Adipocyte (in vitro differentiated cells): ENCODE data around the gene KCNMB4.

Experiments
- DNase-seq: peaks from one replicate; pipeline ENCODE4 v3.0.0-alpha.2; 2015; ENCODE audit warnings: low read depth
- H3K27me3 ChIP-seq: replicated peaks from 2 replicates; pipeline ENCODE4 v1.7.0; 2013; ENCODE audit warnings: mild to moderate bottlenecking, low read length, moderate library complexity; ENCODE audit not compliant: control insufficient read depth, insufficient read depth
- H3K36me3 ChIP-seq: 2 replicates; pipeline ENCODE4 v1.7.0; 2013; ENCODE audit warnings: low read length, mild to moderate bottlenecking, moderate library complexity; ENCODE audit not compliant: control insufficient read depth, insufficient read depth, severe bottlenecking
- H3K4me1 ChIP-seq: 2 replicates; pipeline ENCODE4 v1.7.0; 2013; ENCODE audit warnings: mild to moderate bottlenecking, low read length, moderate library complexity; ENCODE audit not compliant: control insufficient read depth, insufficient read depth
- H3K4me3 ChIP-seq: 2 replicates; pipeline ENCODE4 v1.7.0; 2013; ENCODE audit warnings: mild to moderate bottlenecking, low read length, moderate library complexity
- H3K9ac ChIP-seq: 2 replicates; pipeline ENCODE4 v1.7.0; 2013; ENCODE audit warnings: mild to moderate bottlenecking, low read length, moderate library complexity
- H3K9me3 ChIP-seq: 2 replicates; pipeline ENCODE4 v1.7.0; 2013; ENCODE audit warnings: mild to moderate bottlenecking, low read length, moderate library complexity; ENCODE audit not compliant: control insufficient read depth

KCNMB4 gene

DNA sequence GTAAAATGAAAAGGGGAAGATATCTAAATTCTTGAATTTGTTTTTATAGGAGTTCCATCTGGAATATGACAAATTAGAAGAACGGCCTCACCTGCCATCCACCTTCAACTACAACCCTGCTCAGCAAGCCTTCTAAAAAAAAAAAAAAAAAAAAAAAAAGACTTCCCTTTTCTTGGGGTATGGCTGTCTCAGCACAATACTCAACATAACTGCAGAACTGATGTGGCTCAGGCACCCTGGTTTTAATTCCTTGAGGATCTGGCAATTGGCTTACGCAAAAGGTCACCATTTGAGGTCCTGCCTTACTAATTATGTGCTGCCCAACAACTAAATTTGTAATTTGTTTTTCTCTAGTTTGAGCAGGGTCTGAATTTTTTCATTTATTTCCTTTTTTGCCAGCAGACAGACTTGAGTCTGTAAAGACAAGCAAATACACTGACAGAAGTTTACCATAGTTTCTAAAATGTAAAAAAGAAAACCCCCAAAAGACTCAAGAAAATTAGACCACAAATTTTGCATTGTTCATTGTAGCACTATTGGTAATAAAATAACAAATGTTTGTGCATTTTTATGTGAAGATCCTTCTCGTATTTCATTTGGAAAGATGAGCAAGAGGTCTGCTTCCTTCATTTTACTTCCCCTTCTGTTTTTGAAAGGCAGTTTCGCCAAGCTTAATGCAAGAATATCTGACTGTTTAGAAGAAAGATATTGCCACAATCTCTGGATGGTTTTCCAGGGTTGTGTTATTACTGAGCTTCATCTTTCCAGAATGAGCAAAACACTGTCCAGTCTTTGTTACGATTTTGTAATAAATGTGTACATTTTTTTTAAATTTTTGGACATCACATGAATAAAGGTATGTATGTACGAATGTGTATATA is 12.1 kb upstream of the KCNMB4 start:
- Histone ChIP-seq H3K9ac (no peak overlapping the region), H3K36me3 (peaks cover 48% of the 10 kb centered on the region), H3K9me3 (no peaks in the 10 kb centered on the region), H3K4me1 (peaks cover 13% of the 10 kb centered on the region), H3K27me3 (no peaks in the 10 kb centered on the region), H3K4me3 (no peak overlapping the region)
- DNase-seq: no peak

DNA sequence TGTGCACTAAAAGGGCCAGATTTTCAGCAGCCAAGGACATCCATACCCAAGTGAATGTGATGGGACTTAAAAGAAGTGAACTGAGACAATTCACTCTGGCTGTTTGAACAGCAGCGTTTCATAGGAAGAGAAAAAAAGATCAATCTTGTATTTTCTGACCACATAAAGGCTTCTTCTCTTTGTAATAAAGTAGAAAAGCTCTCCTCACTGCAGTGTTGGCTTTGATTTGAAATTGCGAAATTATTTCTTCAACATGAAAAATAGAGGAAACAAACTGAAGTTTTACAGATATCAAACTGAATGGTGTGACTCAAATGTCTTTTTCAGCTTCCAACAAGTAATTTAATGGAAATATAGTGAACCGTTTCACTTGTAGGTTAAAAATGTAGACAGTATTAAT is 11.3 kb upstream of the KCNMB4 start:
- peaks cover 44% of the 10 kb centered on the region for H3K36me3 ChIP-seq
- H3K27me3 ChIP-seq: no peaks in the 10 kb centered on the region
- H3K4me1 ChIP-seq: peaks cover 13% of the 10 kb centered on the region
- no peak overlapping the region for H3K4me3 ChIP-seq
- H3K9me3 ChIP-seq: no peaks in the 10 kb centered on the region
- peak; percentile 52 for DNase-seq
- no peak overlapping the region for H3K9ac ChIP-seq

DNA sequence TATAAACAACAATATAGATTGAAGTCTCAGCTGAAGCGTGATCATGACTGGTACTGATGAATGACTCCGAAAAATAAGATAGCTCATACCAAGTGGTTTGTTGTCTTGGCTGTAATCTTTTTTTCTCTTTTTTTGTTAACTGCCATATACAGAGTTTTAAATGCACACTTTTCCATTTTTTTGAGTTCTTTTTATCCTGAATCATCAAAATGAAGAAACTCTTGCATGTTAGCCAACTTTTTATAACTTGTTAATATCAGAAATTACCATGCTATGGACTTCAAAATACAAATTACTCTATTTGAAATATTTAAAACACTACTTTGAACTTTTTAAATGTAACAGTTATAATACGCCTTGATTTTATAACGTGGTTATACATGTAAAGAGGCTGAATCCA is 10.1 kb upstream of the KCNMB4 start:
- no peaks in the 10 kb centered on the region for H3K9me3 ChIP-seq
- peaks cover 41% of the 10 kb centered on the region for H3K36me3 ChIP-seq
- H3K4me1 ChIP-seq: peaks cover 13% of the 10 kb centered on the region
- no peak overlapping the region for H3K4me3 ChIP-seq
- H3K9ac ChIP-seq: no peak overlapping the region
- DNase-seq: no peak
- no peaks in the 10 kb centered on the region for H3K27me3 ChIP-seq

DNA sequence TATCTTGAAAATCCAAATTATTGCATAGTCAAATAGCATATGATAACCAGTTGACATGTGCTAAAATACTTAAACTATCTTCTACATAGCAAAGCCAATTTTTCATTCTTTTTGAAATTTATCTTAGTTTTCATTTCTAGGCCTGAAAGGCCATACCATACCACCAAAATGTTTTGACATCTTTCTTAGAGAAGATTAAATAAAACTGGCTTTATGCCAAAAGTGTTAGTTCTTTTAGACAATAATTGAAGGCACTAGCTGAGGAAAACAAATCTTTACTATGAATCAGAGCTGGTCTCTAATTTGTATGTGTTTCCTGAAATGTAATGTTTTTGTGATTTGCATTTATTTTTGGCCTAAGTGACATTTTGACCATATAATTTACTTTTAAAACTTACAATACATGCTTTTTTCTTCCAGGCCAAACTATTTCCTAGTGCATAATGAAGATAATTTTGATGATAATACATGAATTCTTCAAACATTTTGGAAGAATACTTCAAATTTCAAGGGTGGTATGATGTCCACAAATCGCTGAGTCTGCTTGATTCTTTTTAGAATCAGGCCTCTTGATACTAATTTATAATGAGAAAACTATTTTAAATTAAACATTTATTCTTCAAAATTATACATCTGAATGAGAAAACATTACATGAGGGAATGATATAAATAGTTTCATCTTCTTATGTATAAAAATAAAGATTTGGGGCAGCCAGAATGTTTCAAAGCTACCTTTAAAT is 6.5 kb upstream of the KCNMB4 start:
- Histone ChIP-seq H3K36me3 (peaks cover 21% of the 10 kb centered on the region), H3K9ac (no peak overlapping the region), H3K4me3 (no peak overlapping the region), H3K27me3 (peaks cover 4% of the 10 kb centered on the region), H3K4me1 (peaks cover 8% of the 10 kb centered on the region), H3K9me3 (no peaks in the 10 kb centered on the region)
- DNase-seq: peak; percentile 26

DNA sequence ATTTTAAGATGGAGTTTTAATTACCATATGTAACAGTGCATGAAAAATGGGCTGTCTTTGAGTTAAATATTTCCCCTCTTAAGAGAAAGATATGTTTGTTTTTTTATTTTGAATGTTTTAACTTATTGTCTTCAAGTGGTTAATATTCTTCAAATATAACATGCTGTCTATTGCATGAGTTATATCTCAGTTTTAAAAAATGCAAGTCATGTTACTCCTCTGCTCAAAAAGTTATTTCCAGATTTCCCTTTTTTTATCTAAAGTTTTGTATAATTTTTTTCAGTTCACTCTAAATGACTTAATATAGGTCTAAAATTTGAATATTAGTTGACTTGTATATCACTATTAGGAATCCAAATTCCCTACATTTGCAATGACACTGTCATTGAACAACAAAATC is 5.9 kb upstream of the KCNMB4 start:
- no peak overlapping the region for H3K9ac ChIP-seq
- H3K9me3 ChIP-seq: no peaks in the 10 kb centered on the region
- H3K27me3 ChIP-seq: peaks cover 4% of the 10 kb centered on the region
- H3K4me1 ChIP-seq: peaks cover 6% of the 10 kb centered on the region
- no peak overlapping the region for H3K4me3 ChIP-seq
- peaks cover 16% of the 10 kb centered on the region for H3K36me3 ChIP-seq
- DNase-seq: no peak

DNA sequence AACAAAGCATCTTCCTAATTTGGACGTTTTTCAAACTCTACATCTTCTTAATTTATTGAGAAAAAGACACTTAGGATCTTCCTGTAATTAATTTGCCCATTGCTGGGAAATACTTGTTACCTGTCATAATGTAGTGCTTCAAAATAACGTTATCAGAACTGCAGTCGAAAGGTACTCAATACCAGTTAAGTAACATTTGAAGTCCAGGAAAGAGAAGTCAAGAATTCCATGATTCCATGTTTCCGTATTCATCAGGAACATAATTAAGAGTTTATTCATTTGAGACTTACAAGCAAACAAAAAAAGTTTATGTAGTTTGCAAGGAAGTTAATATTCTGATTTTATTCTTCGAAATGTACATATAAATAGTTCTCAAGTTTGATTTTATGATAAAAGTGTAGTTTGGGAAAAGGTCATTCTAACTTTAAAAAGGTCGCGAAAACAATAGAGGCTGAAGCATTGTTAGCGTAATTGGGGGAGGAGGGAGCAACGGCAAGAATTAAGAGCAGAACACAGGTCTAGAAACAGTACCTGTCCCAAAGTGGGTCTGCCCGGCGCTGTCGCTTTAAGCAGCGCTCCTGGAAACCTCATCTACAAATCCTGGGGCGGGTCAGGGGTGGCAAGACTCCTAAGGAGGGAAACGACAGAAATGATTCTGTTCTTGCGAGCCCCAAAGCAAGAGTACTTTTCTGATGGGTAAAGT is 1.2 kb upstream of the KCNMB4 start:
- Histone ChIP-seq H3K4me1 (peaks cover 14% of the 10 kb centered on the region), H3K9me3 (no peaks in the 10 kb centered on the region), H3K9ac (no peak overlapping the region), H3K36me3 (no peaks in the 10 kb centered on the region), H3K4me3 (peak overlapping the region; percentile 91), H3K27me3 (peaks cover 4% of the 10 kb centered on the region)
- DNase-seq: no peak

DNA sequence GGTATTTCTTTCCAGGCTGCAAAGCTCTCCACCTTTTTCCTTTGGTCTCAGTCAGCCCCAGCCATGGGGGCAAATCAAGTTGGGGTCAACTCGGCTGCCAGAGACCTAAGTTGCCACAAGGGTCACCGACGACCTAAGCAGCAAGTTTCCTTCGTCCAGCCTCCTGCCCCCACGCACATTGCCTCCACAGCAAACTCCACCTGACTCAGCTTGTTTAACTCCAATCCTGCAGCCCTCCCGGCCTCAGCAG is 767 bp upstream of the KCNMB4 start:
- no peaks in the 10 kb centered on the region for H3K9me3 ChIP-seq

DNA sequence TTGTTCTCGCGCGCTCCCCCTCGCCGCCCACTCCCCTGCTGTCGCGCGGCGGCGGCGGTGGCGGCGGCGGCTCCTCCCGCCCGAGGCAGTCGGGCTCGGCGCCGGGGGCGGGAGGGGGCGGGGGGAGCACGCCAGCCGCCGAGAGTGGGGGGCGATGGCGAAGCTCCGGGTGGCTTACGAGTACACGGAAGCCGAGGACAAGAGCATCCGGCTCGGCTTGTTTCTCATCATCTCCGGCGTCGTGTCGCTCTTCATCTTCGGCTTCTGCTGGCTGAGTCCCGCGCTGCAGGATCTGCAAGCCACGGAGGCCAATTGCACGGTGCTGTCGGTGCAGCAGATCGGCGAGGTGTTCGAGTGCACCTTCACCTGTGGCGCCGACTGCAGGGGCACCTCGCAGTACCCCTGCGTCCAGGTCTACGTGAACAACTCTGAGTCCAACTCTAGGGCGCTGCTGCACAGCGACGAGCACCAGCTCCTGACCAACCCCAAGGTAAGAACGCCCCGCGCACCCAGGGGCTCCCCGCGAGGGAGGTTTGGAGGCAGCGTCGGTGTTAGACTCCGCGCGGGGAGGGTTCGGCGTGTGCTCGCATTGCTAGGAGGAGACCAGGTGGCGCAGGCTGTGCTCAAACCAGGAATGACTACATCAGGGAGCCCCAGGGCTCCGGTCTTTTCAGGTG is 629 bp downstream of the KCNMB4 start:
- peak overlapping the region; percentile 91 for H3K4me3 ChIP-seq
- peak overlapping the region; percentile 69 for H3K9ac ChIP-seq
- DNase-seq: peak; percentile 54
- H3K36me3 ChIP-seq: no peaks in the 10 kb centered on the region
- peaks cover 4% of the 10 kb centered on the region for H3K27me3 ChIP-seq
- H3K4me1 ChIP-seq: peaks cover 14% of the 10 kb centered on the region
- no peaks in the 10 kb centered on the region for H3K9me3 ChIP-seq

More for the DNA sequence above, 767 bp upstream of the KCNMB4 start:
- Histone ChIP-seq H3K4me3 (peak overlapping the region; percentile 91), H3K27me3 (peaks cover 4% of the 10 kb centered on the region), H3K36me3 (no peaks in the 10 kb centered on the region), H3K4me1 (peaks cover 14% of the 10 kb centered on the region), H3K9ac (peak overlapping the region; percentile 38)
- DNase-seq: no peak

DNA sequence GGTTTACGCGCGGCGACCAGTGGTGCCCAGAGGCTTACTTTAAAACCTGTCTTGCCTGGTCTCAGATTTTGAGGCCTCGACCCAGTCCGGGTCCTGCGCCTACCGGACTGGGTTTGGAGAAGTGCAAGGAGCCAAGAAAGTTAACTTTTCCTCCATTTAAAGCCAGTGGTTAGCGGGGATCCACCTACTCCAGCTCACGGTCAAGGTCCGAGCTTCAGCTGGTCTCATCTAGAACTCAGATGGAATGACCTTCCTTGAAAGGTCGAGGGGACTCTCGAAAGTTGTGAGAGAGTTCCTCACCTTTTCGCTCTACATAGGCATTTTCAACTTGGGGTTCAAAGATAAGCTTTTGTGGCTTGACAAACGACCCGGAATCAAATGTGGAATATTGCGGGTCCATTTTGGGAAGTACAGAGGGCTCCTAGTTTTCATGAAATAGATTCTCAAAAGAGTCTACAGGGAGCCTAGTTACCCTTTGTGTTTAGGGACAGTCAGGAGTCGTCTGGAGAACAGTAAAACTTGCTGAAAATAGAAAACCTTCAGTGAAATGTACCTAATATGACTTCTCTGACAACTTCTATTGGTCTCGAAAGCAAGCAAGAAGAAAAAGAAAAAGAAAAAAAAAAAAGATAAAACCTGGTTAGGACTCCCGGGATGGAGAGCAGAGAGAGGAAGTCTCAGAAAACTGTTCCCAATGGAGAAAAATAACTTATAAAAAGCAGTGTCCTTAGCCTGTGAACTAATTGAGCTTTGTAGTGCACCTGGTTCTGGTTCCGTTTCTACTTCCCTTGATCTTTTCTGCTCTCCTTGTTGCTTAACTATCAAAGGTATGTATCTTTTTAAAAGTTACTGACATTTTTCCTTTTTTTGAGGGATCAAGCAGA is 1.4 kb downstream of the KCNMB4 start:
- Histone ChIP-seq H3K27me3 (peaks cover 4% of the 10 kb centered on the region), H3K9ac (peak overlapping the region; percentile 69), H3K36me3 (no peaks in the 10 kb centered on the region), H3K4me3 (peak overlapping the region; percentile 91), H3K4me1 (peaks cover 14% of the 10 kb centered on the region), H3K9me3 (no peaks in the 10 kb centered on the region)
- DNase-seq: peak; percentile 34

DNA sequence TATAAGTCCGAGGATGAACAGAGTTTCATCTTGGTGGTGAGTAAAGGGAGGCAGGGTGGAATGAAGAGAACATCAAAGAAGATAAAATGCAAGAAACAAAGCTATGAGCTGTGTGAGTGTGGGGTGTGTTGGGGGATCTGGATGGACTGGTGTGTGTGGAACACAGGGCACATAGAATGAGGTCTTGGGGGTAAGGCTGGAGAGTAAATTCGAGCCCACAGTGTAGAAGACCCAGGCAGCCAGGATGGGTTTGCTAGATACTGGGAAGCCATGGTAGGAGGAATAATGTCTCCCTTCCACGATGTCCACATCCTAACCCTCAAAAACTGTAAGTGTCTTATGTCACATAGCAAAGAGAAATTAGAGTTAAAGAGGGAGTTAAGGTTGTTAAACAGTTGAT is 6.8 kb downstream of the KCNMB4 start:
- H3K27me3 ChIP-seq: no peaks in the 10 kb centered on the region
- no peaks in the 10 kb centered on the region for H3K4me1 ChIP-seq
- DNase-seq: no peak
- H3K4me3 ChIP-seq: no peak overlapping the region
- no peaks in the 10 kb centered on the region for H3K36me3 ChIP-seq
- no peaks in the 10 kb centered on the region for H3K9me3 ChIP-seq
- H3K9ac ChIP-seq: no peak overlapping the region
